HL-60/S4 (cell line): ENCODE measurements around the gene CNGB1.
"Not testable (repeated sequence)": the region's sequence is repeated elsewhere in the genome, so short reads cannot be mapped to it uniquely, and the experiment has no call there.

Source experiments
- in situ Hi-C: fragments of 300-500 bp; cut with MboI; formaldehyde crosslinking; loops from 2 replicates; pipeline ENCODE4 v1.14.3; 2022; ENCODE audit warnings: low sequenced_read_pairs

Gene CNGB1

DNA sequence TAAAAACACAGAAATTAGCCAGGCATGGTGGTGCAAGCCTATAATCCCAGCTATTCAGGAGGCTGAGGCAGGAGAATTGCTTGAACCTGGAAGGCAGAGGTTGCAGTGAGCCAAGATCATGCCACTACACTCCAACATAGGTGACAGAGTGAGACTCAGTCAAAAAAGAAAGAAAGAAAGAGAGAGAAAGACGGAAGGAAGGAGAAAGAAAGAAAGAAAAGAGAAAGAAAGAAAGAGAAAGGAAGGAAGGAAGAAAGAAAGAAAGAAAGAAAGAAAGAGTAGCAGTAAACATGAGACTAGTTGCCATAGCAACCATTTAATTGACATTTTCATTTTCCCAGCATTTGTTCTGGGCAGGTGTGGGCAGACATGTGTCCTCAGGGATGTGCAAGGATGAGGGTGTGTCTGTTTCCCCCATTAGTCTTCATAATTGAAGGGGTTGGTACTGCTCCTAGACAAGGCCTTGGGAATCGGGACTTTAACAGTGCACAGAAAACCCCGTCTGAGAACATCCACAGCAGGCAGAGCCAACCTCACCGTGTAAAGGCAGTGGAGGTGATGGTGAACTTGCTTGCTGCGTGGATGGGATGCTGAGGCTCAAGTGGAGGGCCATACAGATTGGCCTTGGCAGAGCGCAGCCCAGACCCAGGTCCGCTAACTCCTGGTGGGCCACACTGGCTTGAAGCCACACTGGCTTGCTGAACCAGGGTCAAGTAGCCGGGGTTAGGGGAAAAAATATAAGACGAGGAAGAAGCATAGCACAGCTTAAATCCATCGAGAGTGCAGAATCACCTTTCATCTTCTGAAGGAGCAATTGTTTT, 133.4 kb downstream of the CNGB1 start:
- in situ Hi-C loops = no loop called here

DNA sequence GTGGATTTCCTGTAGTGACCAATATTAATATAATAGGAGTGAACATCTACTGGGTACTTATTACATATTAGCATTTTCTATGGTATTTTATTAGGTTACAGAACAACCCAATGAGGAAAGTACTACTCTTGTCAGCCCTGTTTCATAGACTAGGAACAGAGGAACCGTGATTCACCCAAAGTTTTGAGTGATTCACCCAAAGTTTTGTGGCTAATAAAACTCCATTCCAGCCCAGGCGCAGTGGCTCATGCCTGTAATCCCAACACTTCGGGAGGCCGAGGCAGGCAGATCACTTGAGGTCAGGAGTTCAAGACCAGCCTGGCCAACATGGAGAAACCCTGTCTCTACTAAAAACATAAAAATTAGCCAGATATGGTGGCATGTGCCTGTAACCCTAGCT, 135.5 kb downstream of the CNGB1 start:
- in situ Hi-C loops = not testable (repeated sequence)

DNA sequence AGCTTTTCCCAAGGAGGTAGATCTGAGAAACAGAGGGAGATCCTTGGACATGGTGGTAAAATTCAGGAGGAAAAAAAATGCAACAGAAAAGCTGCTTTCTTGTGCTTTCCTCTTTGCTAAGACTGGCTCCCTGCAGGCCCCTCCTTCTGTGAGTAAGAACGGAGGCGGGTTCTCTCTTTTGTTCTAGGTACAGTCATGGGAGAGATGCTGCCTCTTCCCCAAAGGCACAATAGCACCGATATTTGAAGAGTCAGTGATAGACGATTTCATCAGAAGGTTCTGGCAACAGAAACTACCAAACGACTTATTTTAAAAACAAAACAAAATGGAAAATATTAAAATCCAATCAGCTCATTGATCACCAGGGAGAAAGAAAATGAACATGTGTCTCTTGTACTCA, 136.0 kb downstream of the CNGB1 start:
- in situ Hi-C loops = no loop called here
